Retinal pigment epithelial cell (primary cell): ENCODE results near the gene ICA1L.

ENCODE experiments used
- DNase-seq: peaks from one replicate; pipeline ENCODE4 v3.0.0-alpha.2; 2010; ENCODE audit warnings: low read depth
- H3K4me3 ChIP-seq: 2 replicates; pipeline ENCODE4 v1.5.1; 2011; ENCODE audit warnings: mild to moderate bottlenecking, low read length, control low read depth, moderate library complexity
- TF ChIP-seq, protein P1 (sequence below): conservative IDR thresholded peaks from 2 replicates; pipeline ENCODE4 v1.5.1; 2011; ENCODE audit warnings: low read depth, low read length, control low read depth, inconsistent platforms

Gene ICA1L

DNA sequence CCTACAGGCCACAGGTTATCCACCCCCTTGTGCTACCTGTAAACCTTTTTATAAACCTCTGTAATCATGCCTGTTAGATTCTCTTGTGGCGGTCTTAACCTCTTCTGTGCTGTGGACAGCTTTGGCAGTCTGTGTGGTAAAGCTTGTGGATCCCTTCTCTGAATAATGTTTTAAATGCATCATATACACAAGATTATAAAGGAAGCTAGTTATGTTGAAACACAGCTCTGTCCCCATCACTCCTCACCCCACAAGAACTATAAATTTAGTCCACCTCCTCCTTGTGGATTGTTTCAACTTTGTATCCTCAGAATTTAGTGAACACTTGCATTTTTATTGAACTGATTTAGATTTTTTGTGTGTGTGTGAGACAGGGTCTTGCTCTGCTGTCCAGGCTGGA is 107.7 kb downstream of the ICA1L start:
- TF ChIP-seq, protein P1, sequence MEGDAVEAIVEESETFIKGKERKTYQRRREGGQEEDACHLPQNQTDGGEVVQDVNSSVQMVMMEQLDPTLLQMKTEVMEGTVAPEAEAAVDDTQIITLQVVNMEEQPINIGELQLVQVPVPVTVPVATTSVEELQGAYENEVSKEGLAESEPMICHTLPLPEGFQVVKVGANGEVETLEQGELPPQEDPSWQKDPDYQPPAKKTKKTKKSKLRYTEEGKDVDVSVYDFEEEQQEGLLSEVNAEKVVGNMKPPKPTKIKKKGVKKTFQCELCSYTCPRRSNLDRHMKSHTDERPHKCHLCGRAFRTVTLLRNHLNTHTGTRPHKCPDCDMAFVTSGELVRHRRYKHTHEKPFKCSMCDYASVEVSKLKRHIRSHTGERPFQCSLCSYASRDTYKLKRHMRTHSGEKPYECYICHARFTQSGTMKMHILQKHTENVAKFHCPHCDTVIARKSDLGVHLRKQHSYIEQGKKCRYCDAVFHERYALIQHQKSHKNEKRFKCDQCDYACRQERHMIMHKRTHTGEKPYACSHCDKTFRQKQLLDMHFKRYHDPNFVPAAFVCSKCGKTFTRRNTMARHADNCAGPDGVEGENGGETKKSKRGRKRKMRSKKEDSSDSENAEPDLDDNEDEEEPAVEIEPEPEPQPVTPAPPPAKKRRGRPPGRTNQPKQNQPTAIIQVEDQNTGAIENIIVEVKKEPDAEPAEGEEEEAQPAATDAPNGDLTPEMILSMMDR, result no peak
- DNase-seq, result no peak
- H3K4me3 ChIP-seq, result no peak overlapping the region

DNA sequence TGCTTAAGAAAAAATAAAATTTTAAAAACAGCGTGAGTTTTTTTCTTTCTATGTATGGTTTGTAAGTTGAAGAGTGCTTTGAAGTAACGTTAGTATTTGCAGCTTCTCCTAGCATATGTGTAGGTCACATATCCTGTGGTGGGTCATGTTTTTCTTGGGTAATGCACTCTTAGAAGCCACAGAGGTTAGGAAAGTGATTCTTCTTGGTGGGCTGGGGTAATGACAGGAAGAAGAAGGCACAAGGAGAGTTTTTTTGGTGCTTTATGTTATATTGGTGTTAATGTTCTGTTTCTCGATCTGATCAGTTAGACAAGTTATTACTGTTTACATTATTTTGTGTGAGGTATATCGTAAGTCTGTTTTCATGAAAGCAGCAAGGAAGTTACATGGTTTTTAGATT is 109.0 kb downstream of the ICA1L start:
- TF ChIP-seq, protein P1, result no peak
- no peak overlapping the region for H3K4me3 ChIP-seq
- no peak for DNase-seq

DNA sequence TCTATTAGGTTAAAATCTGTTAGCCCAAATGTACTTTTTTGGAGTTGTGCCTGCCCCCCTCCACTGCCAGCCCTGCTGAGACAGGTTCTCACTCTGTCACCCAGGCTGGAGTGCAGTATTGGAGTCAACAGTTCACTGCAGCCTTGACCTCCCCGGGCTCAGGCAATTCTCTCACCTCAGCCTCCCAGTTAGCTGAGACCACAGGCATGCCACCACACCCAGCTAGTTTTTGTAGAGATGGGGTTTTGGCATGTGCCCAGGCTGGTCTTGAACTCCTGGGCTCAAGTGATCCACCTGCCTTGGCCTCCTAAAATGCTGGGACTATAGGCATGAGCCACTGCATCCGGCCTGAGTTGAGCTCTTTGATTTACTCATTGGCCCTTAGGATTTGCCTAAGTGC is 110.7 kb downstream of the ICA1L start:
- DNase-seq, result no peak
- TF ChIP-seq, protein P1, result no peak
- no peak overlapping the region for H3K4me3 ChIP-seq

DNA sequence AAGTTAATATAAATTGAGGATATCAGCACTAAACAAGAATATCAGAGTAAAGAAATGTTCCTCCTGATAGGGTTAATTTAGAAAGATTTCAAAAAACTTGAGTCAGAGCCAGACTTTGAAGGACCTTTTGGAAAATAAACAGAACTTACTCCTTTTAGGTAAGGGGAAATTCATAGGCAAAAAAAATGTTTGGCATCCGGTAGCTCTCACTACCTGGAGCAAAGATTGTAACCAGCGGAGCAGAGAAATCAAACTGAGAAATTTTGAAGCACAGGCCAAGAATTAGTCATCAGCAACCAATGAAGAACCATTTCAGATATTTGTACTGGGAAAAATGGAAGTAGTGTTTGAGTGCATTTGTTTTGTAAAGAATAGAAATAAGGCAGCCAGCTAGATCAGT is 113.0 kb downstream of the ICA1L start:
- H3K4me3 ChIP-seq, result no peak overlapping the region
- TF ChIP-seq, protein P1, result no peak
- DNase-seq, result no peak

DNA sequence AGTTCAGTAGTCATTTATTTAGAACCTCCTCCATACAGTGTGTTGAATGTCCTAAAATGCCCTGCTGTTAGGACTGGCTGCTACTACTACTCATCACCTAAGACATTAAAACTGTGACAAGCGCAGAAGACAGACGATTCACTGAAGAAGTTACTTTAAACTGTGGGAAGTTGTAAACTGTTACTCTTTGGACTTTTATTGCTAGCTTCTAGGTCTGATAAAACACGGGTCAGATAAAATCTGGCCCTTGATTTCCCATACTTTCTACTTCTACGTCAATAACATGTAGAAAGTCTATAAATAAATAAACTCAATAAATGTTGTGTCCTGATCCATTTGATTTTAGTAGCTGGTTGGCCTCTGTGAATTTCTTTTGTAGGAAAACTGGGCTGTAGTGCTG is 113.4 kb downstream of the ICA1L start:
- no peak for DNase-seq
- no peak overlapping the region for H3K4me3 ChIP-seq
- TF ChIP-seq, protein P1, result no peak

DNA sequence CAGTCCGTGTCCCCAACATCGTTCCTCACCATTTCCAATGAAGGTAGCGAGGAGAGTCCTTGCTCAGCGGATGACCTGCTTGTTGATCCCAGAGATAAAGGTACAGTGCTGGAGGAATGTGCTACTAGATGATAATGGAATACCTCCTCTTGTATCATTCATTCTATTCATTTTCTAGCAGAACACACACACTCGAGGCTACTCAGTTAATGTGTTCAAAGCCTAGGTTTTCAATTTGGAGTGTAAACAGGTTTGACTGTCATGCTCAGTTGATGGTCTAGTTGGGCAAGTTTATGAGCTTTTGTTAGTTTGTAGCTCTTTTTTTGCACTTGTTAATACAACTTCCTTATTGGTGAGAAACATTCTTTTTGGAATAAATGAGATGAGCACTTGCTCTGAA is 114.2 kb downstream of the ICA1L start:
- DNase-seq, result no peak
- TF ChIP-seq, protein P1, result no peak

DNA sequence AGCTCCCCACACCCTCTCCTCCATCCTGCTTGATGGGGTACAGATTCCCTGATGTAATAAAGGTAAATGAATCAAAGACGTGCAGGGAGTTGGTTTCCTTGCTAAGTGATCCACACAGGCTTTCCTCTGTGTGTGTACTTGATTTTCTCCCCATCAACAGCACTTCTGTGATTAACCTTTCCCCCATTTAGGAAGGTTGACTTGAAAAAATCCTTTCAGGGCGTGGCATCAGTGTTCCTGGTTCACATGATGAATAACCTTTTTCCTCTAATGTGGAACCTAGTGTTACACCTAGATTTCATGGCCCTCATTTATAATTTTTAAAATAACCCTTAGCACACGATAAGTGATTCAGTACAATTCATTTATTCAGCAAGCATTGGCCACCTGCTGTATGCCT is 115.0 kb downstream of the ICA1L start:
- TF ChIP-seq, protein P1, result no peak

More for the DNA sequence above, 114.2 kb downstream of the ICA1L start:
- H3K4me3 ChIP-seq, result no peak overlapping the region

More for the DNA sequence above, 115.0 kb downstream of the ICA1L start:
- DNase-seq, result no peak
- no peak overlapping the region for H3K4me3 ChIP-seq
